TTC549 (cell line): ENCODE data around the gene KNL1.
A peak's percentile ranks its signal among the peaks of the same experiment; 100 is the strongest.
"Not testable (repeated sequence)": the region's sequence is repeated elsewhere in the genome, so short reads cannot be mapped to it uniquely, and the experiment has no call there.

Experiments used
- FAIRE-seq: peaks from 2 replicates; lab custom pipeline; 2012; peaks lifted over from hg19 to GRCh38; lab: Jason Lieb, UNC

Gene KNL1

GRCh38 chr15:40593588-40594428, at the start of gene KNL1:
TSS of gene KNL1 (plus strand) at chr15:40594249. CDS start at chr15:40602932, 8,683 bp downstream.
- peak; percentile 78 for FAIRE-seq

DNA sequence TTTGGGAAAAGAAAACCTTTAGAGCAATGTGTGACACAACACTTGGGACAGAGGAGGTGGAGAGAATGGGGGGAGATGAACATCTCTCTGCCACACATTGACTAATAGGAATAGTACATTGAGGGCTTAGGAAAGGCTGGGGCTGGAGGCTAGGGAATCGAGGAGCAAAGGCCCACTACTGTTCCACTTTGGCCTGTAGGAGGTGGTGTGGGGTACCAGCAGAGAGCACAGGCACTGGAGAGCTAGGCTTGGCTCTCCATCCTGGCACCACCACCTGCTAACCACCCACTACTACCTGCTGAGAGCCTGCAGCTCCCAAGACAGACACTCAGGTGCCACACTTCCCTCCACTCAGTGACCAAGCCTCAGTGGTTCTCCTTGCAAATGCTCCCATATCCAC, 48.6 kb upstream of the KNL1 start:
- no peak for FAIRE-seq

DNA sequence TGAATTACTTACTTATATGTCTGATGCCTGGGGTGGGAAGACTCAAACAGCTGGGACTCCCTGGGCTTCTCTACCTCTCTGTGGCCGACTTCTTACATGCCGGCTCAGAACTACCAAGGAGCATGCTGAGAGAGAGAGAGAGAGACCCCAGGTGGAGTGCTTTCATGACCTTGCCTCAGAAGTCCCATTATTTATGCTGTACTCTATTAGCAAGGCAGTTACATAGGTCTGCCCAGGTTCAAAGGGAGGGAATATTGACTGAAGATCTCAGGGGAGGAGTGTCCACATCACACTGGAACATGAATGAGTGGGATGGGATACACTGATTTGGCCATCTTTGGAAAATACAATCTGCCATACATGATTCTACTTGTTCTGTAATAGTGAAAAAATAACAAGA, 45.4 kb upstream of the KNL1 start:
- FAIRE-seq, result no peak

GRCh38 chr15:40549894-40550293, 44.2 kb upstream of the KNL1 start:
- FAIRE-seq, result no peak

DNA sequence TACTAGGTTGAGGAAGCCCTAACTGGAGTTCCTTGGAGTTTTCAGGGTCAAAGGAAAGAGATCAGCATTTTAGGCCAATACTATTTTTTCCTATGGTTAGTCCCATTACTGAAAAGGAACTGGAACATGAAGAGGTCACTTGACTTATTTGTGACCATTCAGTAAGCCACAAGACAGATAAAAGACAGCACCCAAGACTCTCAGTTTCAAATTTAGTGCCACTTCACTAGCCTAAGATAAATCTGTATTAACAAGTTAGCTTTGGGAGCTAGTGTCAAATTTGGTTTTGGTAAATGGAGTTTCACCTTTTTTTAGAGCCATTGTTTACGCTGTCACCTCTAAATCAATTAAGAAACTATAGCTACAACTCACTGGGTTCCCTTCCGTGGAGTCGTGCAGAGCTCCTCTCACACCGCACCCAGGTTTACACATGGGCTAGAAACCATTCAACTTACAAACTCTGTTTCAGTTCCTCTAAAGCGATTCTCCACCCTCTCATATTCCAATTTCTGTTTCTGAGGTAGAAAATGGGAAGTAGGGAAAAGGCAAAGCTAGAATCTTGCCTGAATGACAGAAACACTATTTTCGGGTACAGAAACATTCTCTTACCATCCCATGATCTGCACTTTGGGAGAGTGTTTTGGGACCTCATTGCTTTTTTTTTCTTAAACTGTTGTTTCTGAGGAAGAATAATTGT, 43.6 kb upstream of the KNL1 start:
- no peak for FAIRE-seq

DNA sequence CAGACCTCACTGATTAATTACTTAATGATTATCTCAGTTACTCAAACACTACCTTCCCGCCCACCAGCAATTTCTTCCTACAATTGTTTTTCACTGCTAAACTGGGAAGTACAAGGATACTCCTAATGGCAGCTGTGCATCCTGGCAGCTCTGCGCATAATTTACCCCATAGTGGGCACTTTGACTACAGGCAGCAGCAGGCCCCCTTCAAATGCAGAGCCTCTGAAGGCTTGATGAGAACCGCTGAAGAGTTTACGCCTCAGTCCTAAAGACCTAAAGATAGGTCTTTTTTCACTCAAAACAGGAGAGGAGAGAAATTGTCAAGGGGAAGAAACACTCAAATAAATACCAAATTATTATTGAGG, 39.9 kb upstream of the KNL1 start:
- FAIRE-seq, result no peak

DNA sequence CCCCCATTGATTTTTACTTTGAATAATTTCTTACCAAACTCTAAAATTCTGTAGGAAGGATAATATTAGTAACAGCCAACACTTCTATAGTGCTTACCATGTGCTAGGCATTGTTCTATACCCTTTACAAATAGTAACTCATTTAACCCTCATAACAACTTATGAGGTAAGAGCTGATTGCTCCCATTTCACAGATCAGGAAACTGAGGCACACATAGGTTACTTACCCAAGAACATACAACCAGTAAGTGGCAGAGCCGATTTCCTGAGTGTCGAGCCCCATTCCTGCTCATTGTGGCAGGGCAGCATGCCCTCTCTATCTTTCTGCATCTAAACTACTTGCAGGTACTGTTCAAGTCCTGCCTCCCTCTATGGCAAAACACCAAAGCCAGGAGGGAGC, 38.2 kb upstream of the KNL1 start:
- no peak for FAIRE-seq

- FAIRE-seq, result no peak
Measured at GRCh38 chr15:40558952-40559742, 34.9 kb upstream of the KNL1 start.

- no peak for FAIRE-seq
Measured at GRCh38 chr15:40562691-40563090, 31.4 kb upstream of the KNL1 start.

- no peak for FAIRE-seq
Measured at GRCh38 chr15:40563426-40563825, 30.6 kb upstream of the KNL1 start.

- peak; percentile 88 for FAIRE-seq
Measured at GRCh38 chr15:40564591-40565332, 29.3 kb upstream of the KNL1 start, which contains the start of gene CCDC32. TSS of gene CCDC32 (minus strand) at chr15:40565042. CDS start at chr15:40563015, 2,027 bp downstream.

- no peak for FAIRE-seq
Measured at GRCh38 chr15:40565333-40566238, 28.5 kb upstream of the KNL1 start.

- no peak for FAIRE-seq
Measured at GRCh38 chr15:40567111-40567510, 26.9 kb upstream of the KNL1 start.

- peak; percentile 17 for FAIRE-seq
Measured at GRCh38 chr15:40569129-40569953, 24.7 kb upstream of the KNL1 start, which contains the start of gene RPUSD2. TSS of gene RPUSD2 (plus strand) at chr15:40569299. CDS start at chr15:40569338, 39 bp downstream.

- FAIRE-seq, result no peak
Measured at GRCh38 chr15:40575113-40575512, 18.9 kb upstream of the KNL1 start.

DNA sequence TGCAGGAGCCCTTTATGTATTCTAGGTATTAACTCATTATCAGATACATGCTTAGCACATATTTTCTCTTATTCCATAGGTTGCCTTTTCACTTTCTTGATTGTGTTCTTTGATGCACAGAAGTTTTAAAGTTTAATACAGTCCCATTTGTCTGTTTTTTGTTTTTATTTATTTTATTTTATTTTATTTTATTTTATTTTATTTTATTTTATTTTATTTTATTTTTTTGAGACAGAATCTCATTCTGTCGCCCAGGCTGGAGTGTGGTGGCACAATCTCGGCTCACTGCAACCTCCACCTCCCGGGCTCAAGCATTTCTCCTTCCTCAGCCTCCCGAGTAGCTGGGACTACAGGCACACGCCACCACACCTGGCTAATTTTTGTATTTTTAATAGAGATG, 17.1 kb upstream of the KNL1 start:
- not testable (repeated sequence) for FAIRE-seq

- no peak for FAIRE-seq
Measured at GRCh38 chr15:40578892-40579291, 15.2 kb upstream of the KNL1 start.

DNA sequence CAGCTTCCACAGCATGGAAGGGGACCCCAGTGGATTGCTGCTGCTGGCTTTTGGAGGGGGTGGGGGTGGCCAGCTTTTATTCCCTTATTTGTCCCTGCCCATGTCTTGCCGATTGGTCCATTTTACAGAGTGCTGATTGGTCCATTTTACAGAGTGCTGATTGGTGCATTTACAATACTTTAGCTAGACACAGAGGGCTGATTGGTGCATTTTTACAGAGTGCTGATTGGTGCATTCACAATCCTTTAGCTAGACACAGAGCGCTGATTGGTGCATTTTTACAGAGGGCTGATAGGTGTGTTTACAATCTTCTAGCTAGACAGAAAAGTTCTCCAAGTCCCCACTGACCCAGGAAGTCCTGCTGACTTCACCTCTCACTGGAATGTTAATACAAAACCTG, 12.3 kb upstream of the KNL1 start:
- not testable (repeated sequence) for FAIRE-seq

- FAIRE-seq, result no peak
Measured at GRCh38 chr15:40582726-40583246, 11.3 kb upstream of the KNL1 start.

- no peak for FAIRE-seq
Measured at GRCh38 chr15:40584191-40584590, 9.9 kb upstream of the KNL1 start.
